Immature natural killer cell (primary cell): Measurements from ENCODE around the gene WFDC5. TPM values are rescaled to one million over a fixed set of nuclear protein-coding genes. Genes with fewer than 3 reads are reported as not detected.

Experiments
- DNase-seq, 3 donors: peaks; one replicate each; pipeline ENCODE4 v3.0.0; 2022; ENCODE audit warnings: mixed read lengths in 1 of 3
- H3K27ac Mint-ChIP-seq, 6 donors: one replicate each; pipeline ENCODE4 v1.8.0; 2020; ENCODE audit warnings: mixed read lengths in 6 of 6, mild to moderate bottlenecking in 5 of 6, inconsistent platforms in 4 of 6, moderate library complexity in 3 of 6
- H3K27me3 Mint-ChIP-seq, 3 donors: one replicate each; pipeline ENCODE4 v1.8.0; 2020 to 2021; ENCODE audit warnings: low read depth in 3 of 3, mild to moderate bottlenecking in 3 of 3, mixed read lengths in 3 of 3, moderate library complexity in 3 of 3, inconsistent platforms in 1 of 3
- H3K36me3 Mint-ChIP-seq, 3 donors: one replicate each; pipeline ENCODE4 v1.8.0; 2020; ENCODE audit warnings: mixed read lengths in 3 of 3, inconsistent platforms in 2 of 3, mild to moderate bottlenecking in 2 of 3
- H3K4me1 Mint-ChIP-seq, 2 donors: one replicate each; pipeline ENCODE4 v1.8.0; 2020; ENCODE audit warnings: inconsistent platforms in 2 of 2, mild to moderate bottlenecking in 2 of 2, mixed read lengths in 2 of 2, moderate library complexity in 1 of 2
- H3K4me3 Mint-ChIP-seq, 5 donors: one replicate each; pipeline ENCODE4 v1.8.0; 2020; ENCODE audit warnings: mild to moderate bottlenecking in 5 of 5, mixed read lengths in 5 of 5, inconsistent platforms in 3 of 5, moderate library complexity in 3 of 5
- H3K9me3 Mint-ChIP-seq, 6 donors: one replicate each; pipeline ENCODE4 v1.8.0; 2020; ENCODE audit warnings: mild to moderate bottlenecking in 6 of 6, mixed read lengths in 6 of 6, inconsistent platforms in 4 of 6, moderate library complexity in 3 of 6
- polyA plus RNA-seq, 3 donors: library from polyadenylated mRNA; unstranded; fragments of 300-500 nt; fragmentation: Illumina TruSeq; gene quantifications; one replicate each; pipeline ENCODE4 v1.2.3, GENCODE V29; 2021

WFDC5 gene
- polyA plus RNA-seq, 3 donors from 2014 or later: not detected

DNA sequence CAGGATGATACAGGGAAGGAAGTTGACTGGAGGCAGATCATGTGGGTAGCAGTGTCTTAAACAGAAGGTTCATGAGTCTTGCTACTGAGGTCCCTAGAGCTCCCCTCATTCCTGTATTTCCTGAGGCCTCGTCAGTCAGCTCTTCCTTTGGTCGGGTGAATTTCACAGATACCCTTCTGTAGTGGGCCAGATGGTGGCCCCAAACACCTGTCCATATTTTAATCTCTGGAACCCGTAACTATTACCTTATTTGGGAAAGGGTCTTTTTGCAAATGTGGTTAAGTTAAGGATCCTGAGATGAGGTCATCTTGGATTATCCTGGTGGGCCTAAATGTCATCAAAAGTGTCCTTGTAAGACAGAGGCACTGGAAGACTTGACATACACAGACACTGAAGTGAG lies 23.6 kb downstream of the WFDC5 start:
- Mint-ChIP-seq H3K4me3 (no peak overlapping the region), H3K27ac (peak overlapping the region in 3 of 6 donors; percentile 18 to 52 (median 29)), H3K36me3 (peaks cover 3 to 14% (median 4%) of the 10 kb centered on the region in 3 donors), H3K27me3 (peaks cover 0 to 4% (median 3%) of the 10 kb centered on the region in 3 donors), H3K4me1 (peaks cover 16 to 28% of the 10 kb centered on the region in 2 donors), H3K9me3 (no peaks in the 10 kb centered on the region)
- DNase-seq: no peak

DNA sequence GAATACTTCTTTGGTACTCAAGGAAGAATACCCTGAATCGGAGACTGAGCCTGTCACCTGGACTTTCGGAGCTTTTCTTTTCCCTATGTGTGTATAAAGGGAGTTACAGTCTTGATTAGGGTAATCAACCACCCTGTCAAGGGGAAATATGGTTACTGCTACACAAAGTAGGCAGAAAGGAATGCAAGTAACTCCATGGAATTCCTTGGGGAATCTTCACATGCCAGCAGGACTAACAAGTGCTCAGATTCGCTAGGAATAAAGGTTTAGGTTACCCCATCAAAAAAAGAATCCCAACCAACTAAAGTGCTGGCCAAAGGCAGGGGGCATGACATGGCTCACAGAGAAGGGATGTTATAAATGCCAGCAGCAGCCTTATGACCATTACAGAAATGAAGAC lies 24.5 kb downstream of the WFDC5 start:
- DNase-seq: no peak
- no peaks in the 10 kb centered on the region for H3K9me3 Mint-ChIP-seq
- peak overlapping the region in 2 of 6 donors; percentile 21 to 39 for H3K27ac Mint-ChIP-seq
- H3K36me3 Mint-ChIP-seq: peaks cover 4 to 23% (median 5%) of the 10 kb centered on the region in 3 donors
- H3K4me1 Mint-ChIP-seq: peaks cover 18 to 31% of the 10 kb centered on the region in 2 donors
- H3K27me3 Mint-ChIP-seq: peaks cover 0 to 5% (median 3%) of the 10 kb centered on the region in 3 donors
- no peak overlapping the region for H3K4me3 Mint-ChIP-seq

GRCh38 chr20:45088247-45088646 lies 26.7 kb downstream of the WFDC5 start:
- Mint-ChIP-seq H3K4me1 (peaks cover 25 to 53% of the 10 kb centered on the region in 2 donors), H3K27ac (peak overlapping the region in 1 of 6 donors; percentile 71), H3K27me3 (peaks cover 2 to 7% (median 3%) of the 10 kb centered on the region in 3 donors), H3K36me3 (peaks cover 5 to 38% (median 8%) of the 10 kb centered on the region in 3 donors), H3K9me3 (no peaks in the 10 kb centered on the region), H3K4me3 (no peak overlapping the region)
- DNase-seq: no peak

- H3K4me3 Mint-ChIP-seq: no peak overlapping the region
- no peaks in the 10 kb centered on the region for H3K9me3 Mint-ChIP-seq
- peaks cover 7 to 42% (median 10%) of the 10 kb centered on the region in 3 donors for H3K36me3 Mint-ChIP-seq
Measured at GRCh38 chr20:45087814-45088213, 27.2 kb downstream of the WFDC5 start.

DNA sequence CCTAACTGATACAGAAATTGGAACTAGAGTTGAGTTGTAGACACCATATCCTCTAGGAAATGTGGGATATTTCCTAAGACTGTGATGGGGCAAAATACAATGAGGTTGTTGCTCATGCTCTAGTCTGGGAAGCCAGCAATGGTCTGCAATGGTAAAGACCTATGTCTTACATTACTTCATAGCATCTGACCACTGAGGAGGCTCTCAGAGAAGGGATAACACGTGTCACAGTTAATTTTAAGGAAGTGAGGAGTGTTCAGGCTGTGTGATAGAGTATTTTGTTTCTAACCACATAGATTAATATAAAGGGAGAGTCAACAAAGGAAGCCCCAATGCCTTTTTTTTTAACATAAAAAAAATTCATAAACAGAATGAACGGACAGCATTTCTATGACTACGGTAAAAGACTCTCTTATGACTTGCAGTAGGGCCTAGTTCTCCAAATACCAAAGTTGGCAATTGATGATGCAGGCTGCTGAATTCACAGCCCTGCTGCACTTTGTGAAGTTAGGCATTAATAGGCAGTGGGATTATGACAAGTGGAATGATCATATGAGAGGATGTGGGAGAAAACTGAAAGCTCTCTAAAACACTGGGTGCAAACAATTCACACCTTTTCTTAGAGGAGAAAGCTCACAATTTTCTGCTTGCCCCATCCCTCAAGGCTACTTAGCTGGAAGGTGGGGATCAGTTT lies 27.7 kb downstream of the WFDC5 start:
- Mint-ChIP-seq H3K4me3 (no peak overlapping the region), H3K4me1 (peaks cover 28 to 60% of the 10 kb centered on the region in 2 donors), H3K27ac (peak overlapping the region; percentile 5 to 71 (median 44)), H3K9me3 (no peaks in the 10 kb centered on the region), H3K27me3 (peaks cover 2 to 7% (median 3%) of the 10 kb centered on the region in 3 donors), H3K36me3 (peaks cover 12 to 48% (median 16%) of the 10 kb centered on the region in 3 donors)
- DNase-seq: no peak

More at GRCh38 chr20:45087814-45088213, 27.2 kb downstream of the WFDC5 start:
- no peak for DNase-seq
- H3K4me1 Mint-ChIP-seq: peaks cover 26 to 57% of the 10 kb centered on the region in 2 donors
- peak overlapping the region in 5 of 6 donors; percentile 5 to 71 (median 44) for H3K27ac Mint-ChIP-seq
- peaks cover 2 to 7% (median 3%) of the 10 kb centered on the region in 3 donors for H3K27me3 Mint-ChIP-seq

- peaks cover 3 to 7% (median 4%) of the 10 kb centered on the region in 3 donors for H3K27me3 Mint-ChIP-seq
- peak overlapping the region; percentile 62 to 86 (median 77) for H3K27ac Mint-ChIP-seq
- H3K4me1 Mint-ChIP-seq: peaks cover 30 to 67% of the 10 kb centered on the region in 2 donors
- H3K9me3 Mint-ChIP-seq: no peaks in the 10 kb centered on the region
- peaks cover 21 to 62% (median 24%) of the 10 kb centered on the region in 3 donors for H3K36me3 Mint-ChIP-seq
- no peak for DNase-seq
- no peak overlapping the region for H3K4me3 Mint-ChIP-seq
Measured at GRCh38 chr20:45085867-45086266, 29.1 kb downstream of the WFDC5 start.

- peaks cover 26 to 65% (median 27%) of the 10 kb centered on the region in 3 donors for H3K36me3 Mint-ChIP-seq
- DNase-seq: no peak
- H3K4me1 Mint-ChIP-seq: peaks cover 30 to 70% of the 10 kb centered on the region in 2 donors
- no peaks in the 10 kb centered on the region for H3K9me3 Mint-ChIP-seq
- H3K4me3 Mint-ChIP-seq: no peak overlapping the region
- peaks cover 3 to 7% (median 4%) of the 10 kb centered on the region in 3 donors for H3K27me3 Mint-ChIP-seq
- peak overlapping the region; percentile 62 to 86 (median 77) for H3K27ac Mint-ChIP-seq
Measured at GRCh38 chr20:45085289-45085688, 29.7 kb downstream of the WFDC5 start.

DNA sequence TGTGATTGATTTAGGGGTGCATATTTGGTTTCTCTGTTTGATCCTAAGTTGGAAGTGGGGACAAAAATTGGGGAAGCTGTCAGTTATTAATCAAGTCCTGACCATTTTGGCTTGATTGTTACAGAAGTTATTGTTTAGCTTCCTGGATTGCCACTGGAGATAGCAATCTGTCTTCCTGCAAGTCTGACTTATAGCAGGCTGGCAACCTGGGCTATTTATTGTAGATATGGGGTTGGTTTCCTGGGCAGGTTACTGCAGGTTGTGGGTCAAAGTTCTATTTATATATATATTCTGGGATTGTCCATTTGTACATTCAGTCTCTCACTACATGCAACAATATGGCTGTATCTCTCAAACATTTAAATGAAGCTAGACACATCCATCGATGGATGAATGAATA lies 31.8 kb downstream of the WFDC5 start:
- Mint-ChIP-seq H3K27me3 (peaks cover 1 to 7% (median 4%) of the 10 kb centered on the region in 3 donors), H3K36me3 (peaks cover 34 to 76% (median 37%) of the 10 kb centered on the region in 3 donors), H3K27ac (peak overlapping the region in 4 of 6 donors; percentile 50 to 83 (median 74)), H3K9me3 (no peaks in the 10 kb centered on the region), H3K4me3 (no peak overlapping the region), H3K4me1 (peaks cover 28 to 77% of the 10 kb centered on the region in 2 donors)
- DNase-seq: no peak

GRCh38 chr20:45082468-45082867 lies 32.5 kb downstream of the WFDC5 start:
- H3K27me3 Mint-ChIP-seq: peaks cover 0 to 7% (median 4%) of the 10 kb centered on the region in 3 donors
- H3K4me3 Mint-ChIP-seq: no peak overlapping the region
- no peak for DNase-seq
- peaks cover 34 to 71% (median 37%) of the 10 kb centered on the region in 3 donors for H3K36me3 Mint-ChIP-seq
- no peaks in the 10 kb centered on the region for H3K9me3 Mint-ChIP-seq
- peaks cover 25 to 71% of the 10 kb centered on the region in 2 donors for H3K4me1 Mint-ChIP-seq
- H3K27ac Mint-ChIP-seq: peak overlapping the region in 2 of 6 donors; percentile 41 to 80

DNA sequence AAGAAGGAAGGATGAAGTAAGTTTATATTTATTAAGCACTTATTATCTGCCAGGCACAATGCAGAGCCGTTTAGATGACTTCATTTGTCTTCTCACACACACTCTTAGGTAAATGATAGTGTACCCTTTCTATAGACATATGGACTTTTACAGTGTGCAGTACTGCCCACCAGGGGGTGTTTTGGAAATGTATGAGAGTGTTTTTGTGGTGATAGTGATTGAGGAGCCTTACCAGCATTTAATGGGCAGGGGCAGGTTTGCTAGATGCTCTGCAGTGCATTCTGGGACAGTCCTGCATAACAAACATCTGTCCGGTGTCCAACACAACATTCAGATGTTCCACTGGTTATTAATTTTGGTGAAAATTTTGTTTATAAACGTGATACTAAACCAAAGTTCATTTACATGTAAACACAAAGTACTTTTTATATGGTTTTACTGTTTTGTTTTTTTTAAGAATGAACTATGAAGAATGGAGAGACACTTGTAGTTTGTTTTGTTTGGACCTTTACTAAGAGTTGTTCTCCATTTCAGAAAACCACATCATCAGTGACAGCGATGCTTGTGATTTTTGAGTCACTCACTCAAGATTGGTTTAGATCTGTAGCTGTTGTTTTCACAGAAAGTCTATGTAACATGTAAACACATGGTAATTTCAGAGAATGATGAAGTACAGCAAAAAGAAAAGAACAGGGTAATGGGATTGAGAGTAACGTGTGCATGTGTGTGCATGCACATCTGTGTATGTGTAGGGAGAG lies 33.9 kb downstream of the WFDC5 start:
- Mint-ChIP-seq H3K4me1 (peaks cover 15 to 57% of the 10 kb centered on the region in 2 donors), H3K4me3 (no peak overlapping the region)

DNA sequence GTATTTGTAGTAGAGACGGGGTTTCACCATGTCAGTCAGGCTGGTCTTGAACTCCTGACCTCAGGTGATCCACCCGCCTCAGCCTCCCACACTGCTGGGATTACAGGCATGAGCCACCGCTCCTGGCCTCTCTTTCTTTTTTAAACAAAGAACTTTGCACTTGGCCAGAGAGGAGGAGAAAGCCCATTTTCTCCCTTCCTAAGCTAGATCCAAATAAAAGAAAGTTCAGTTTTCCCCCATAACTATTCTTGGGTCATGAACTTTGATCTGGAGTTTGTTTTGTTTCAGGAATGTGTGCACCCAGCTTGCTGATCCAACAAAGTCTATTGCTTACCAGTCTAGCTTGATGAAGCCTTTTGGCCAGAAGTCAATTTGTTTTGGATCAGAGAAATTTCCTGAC lies 37.4 kb downstream of the WFDC5 start:
- Mint-ChIP-seq H3K9me3 (no peaks in the 10 kb centered on the region), H3K27ac (no peak overlapping the region), H3K4me1 (peaks cover 20 to 47% of the 10 kb centered on the region in 2 donors), H3K4me3 (no peak overlapping the region), H3K36me3 (peaks cover 21 to 50% (median 42%) of the 10 kb centered on the region in 3 donors), H3K27me3 (peaks cover 0 to 2% (median 0%) of the 10 kb centered on the region in 3 donors)
- DNase-seq: no peak

More for the DNA sequence above, 33.9 kb downstream of the WFDC5 start:
- Mint-ChIP-seq H3K36me3 (peaks cover 30 to 71% (median 42%) of the 10 kb centered on the region in 3 donors), H3K9me3 (no peaks in the 10 kb centered on the region), H3K27ac (peak overlapping the region in 5 of 6 donors; percentile 6 to 69 (median 31)), H3K27me3 (peaks cover 0 to 4% (median 2%) of the 10 kb centered on the region in 3 donors)
- DNase-seq: no peak

DNA sequence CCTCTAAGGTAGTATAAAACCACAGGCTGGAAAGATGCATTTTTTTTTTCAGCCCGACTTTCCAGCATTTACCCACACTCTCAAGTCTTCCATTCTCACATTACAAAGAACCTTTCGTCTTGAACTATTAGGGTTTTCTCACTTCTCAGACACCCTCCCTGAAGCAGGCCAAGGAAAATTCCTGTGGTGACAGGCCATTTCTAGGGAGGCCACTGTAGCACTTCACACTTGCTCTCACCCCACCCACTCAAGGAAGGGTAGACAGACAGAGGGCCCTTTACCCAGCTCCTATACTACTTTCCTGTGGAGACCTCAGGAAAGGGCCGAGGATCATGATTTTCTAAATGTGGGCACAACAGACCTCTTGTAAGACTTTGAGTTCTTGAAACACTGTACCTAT lies 41.8 kb downstream of the WFDC5 start:
- peaks cover 0 to 2% (median under 1%) of the 10 kb centered on the region in 3 donors for H3K27me3 Mint-ChIP-seq
- peak overlapping the region; percentile 65 to 89 (median 76) for H3K27ac Mint-ChIP-seq
- peaks cover 47 to 68% of the 10 kb centered on the region in 2 donors for H3K4me1 Mint-ChIP-seq
- peak overlapping the region in 4 of 5 donors; percentile 4 to 59 (median 42) for H3K4me3 Mint-ChIP-seq
- no peaks in the 10 kb centered on the region for H3K9me3 Mint-ChIP-seq
- DNase-seq: no peak
- peaks cover 10 to 32% (median 19%) of the 10 kb centered on the region in 3 donors for H3K36me3 Mint-ChIP-seq

DNA sequence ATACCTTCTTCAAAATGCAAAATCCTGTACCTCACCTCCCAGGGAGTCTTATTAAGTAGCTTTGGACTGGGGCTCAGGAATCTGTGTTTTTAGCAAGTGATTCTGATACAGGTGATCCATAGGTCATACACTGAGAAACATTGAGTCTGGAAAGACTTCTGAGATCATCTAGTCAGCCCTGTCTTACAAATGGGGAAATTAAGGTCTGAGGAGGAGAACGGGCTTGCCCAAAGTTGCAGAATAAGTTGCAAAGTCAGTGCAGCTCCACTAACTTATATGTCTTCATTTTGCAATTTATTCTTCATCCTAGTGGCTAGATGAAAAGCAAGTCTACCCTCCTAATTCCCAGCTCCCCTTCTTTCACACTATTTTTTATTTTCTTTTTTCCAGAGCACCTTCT lies 42.9 kb downstream of the WFDC5 start:
- peak overlapping the region in 5 of 6 donors; percentile 35 to 65 (median 59) for H3K27ac Mint-ChIP-seq
- peaks cover 0 to 4% (median 2%) of the 10 kb centered on the region in 3 donors for H3K27me3 Mint-ChIP-seq
- H3K36me3 Mint-ChIP-seq: peaks cover 13 to 36% (median 19%) of the 10 kb centered on the region in 3 donors

More for the DNA sequence above, 42.9 kb downstream of the WFDC5 start:
- DNase-seq: no peak
- Mint-ChIP-seq H3K4me3 (peak overlapping the region in 2 of 5 donors; percentile 4), H3K4me1 (peaks cover 57 to 80% of the 10 kb centered on the region in 2 donors), H3K9me3 (no peaks in the 10 kb centered on the region)
